GM19238 (cell line): ENCODE data around the gene FBXO33.
"Not testable (repeated sequence)": the region's sequence is repeated elsewhere in the genome, so short reads cannot be mapped to it uniquely, and the experiment has no call there.

Source experiments
- DNase-seq: peaks from one replicate; pipeline ENCODE4 v3.0.0; 2011; ENCODE audit warnings: low spot score; ENCODE audit not compliant: insufficient read length

Gene FBXO33

DNA sequence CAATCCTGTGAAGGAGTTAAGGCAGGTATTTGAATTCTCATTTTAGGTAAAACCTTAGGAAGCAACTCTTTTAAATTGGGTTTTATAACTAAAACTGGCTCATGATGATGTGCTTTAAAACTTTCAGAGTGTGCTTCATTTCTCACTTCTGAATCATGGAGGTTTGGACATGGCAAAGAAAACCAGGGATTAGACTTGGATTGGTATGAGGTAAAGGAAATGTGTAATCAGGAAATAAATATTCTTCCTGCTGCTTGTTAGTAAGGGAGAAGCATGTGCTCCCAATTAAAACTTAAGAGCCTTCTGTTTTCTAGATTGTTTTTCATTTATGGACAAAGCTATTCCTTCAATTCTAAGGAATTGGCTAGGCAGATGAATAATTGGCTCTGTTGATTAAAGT is 57.4 kb downstream of the FBXO33 start:
- DNase-seq, result no peak

GRCh38 chr14:39372656-39373055 is 59.6 kb downstream of the FBXO33 start:
- DNase-seq, result no peak

GRCh38 chr14:39370415-39370814 is 61.8 kb downstream of the FBXO33 start:
- DNase-seq, result no peak

GRCh38 chr14:39369029-39369428 is 63.2 kb downstream of the FBXO33 start:
- DNase-seq, result no peak

- no peak for DNase-seq
Observed at GRCh38 chr14:39368261-39368959, 63.8 kb downstream of the FBXO33 start.

DNA sequence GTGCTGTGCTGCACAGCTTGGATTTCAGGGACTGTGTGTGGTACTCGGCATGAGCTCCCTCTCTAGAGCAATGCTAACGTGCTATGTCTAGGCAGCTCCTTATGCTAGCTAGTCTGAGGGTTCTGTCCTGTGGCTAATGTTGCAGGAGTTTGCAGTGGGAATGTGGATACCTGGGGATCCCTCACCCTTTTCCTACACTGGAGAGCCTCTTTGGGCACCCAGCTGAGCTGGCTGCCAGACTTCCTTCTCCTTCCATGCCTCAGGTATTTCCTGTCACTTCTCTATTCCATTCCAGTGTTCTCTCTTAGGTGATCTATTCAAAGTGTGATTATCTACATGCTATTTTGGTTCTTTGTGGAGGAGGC is 64.9 kb downstream of the FBXO33 start:
- no peak for DNase-seq

DNA sequence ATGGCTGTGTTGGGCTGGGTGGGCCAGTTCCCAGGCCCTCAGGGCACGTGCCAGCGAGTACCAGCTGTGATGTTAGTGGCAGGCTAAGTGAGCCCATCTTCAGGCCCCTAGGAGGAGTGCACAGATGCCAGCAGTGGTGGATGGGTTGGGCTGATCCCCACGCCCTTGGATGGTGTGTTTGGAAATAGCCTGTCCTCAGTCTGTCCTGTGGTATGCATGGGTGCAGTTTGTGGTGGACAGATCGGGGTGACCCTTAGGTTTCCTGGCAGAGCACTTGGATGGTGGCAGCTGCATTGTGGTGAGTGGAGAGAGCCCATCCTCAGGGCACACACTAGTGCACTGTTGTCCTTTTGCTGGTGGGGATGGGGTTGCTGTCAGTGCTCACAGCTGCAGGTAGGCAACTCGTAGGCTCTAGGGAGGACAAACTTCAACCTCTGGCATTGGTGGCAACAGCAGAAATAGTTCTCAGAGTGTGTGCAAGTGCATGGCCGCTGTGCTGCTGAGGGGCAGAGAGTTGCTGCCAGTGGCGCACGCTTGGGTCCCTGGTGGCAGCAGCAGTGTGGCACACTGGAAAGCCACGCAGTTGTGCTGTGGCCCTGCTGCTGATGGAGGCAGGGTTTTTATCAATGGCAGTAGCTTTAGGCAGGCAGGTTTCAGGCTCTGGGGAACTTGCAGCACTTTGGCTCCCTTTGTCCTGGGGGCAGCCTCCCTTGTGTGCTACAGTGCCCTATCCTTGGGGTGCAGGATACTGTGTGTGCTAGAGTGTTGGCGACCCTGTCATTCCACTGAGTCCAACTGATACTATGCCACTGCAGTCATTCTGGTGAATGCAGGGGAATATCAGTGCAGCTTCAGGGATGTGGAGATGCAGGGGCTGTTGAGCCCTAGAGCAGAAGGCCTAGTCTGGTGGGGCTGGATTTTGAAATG is 65.5 kb downstream of the FBXO33 start:
- DNase-seq, result no peak

DNA sequence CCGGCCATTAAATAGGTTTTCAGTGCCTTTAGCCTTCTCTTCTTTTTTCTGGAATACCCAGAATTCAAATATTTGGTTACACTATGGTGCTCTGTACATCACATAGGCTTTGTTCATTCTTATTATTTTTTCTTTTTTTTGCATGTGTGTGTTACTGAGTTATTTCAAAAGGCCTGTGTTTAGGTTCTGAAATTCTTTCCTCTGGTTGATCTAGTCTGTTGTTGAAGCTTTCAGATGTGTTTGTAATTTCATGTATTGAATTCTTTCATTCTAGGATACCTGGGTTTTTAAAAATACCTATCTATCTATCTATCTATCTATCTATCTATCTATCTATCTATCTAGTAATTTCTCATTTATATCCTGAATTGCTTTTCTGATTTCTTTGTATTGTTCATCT is 66.9 kb downstream of the FBXO33 start:
- no peak for DNase-seq

DNA sequence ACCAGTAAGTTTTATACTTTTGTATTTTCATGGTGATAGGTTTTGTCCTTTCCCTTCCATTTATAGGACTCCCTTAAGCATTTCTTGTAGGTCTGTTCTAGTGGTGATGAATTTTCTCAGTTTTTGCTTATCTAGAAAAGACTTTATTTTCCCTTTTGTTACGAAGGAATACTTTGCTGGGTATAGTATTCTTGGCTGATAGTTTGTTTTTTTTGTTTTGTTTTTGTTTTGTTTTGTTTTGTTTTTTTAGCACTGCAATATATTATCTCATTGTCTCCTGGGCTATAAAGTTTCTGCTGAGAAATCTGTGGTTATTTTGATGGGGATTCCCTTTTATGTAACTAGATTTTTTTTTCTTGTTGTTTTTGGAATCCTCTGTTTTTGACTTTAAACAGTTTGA is 67.7 kb downstream of the FBXO33 start:
- DNase-seq, result no peak

DNA sequence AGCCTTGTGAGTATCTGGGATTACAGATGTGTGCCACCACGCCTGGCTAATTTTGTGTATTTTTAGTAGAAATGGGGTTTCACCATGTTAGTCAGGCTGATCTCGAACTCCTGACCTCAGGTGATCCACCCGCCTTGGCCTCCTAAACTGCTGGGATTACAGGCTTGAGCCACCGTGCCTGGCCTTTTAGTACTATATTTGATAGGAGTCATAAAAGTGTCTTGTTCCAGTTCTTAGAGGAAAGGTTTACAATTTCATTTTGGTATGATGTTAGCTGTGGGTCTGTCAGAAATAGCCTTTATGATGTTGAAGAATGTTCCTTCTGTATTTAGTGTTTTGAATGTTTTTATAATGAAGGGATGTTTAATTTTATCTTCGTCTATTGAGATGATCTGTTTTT is 70.7 kb downstream of the FBXO33 start:
- DNase-seq, result not testable (repeated sequence)

DNA sequence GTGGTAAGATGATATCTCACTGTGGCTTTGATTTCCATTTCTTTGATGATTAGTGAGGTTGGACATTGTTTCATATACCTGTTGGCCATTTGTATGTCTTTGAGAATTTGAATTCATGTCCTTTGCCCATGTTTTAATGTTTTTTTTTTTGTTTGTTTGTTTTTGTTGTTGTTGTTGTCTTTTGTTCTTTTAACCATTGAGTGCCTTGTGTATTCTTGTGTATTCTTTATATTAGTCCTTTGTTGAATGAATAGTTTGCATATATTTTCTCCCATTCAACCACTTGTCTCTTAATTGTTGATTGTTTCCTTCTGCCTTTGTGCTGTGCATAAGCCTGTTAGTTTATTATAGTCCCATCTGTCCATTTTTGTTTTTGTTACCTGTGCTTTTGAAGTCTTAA is 71.9 kb downstream of the FBXO33 start:
- DNase-seq, result no peak

GRCh38 chr14:39359069-39359468 is 73.2 kb downstream of the FBXO33 start:
- not testable (repeated sequence) for DNase-seq

GRCh38 chr14:39351708-39352107 is 80.5 kb downstream of the FBXO33 start:
- DNase-seq, result no peak

DNA sequence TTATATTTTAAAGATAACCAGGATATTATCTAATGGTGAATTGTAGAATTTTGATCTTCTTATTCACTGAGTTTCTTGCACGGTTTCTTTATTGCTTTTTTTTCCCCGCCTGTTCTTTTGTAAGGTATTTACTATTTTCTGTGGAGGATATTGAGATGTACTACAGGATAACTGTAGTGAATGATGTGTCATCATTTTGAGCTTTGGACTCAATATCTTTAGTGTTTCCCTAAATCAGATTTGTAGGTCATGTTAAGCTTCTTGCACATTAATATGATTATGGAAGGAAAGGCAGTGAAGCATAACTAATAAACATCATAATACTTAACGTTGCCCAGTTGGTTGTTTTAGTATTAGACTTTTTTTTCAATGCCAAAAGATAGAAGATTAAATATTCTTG is 81.4 kb downstream of the FBXO33 start:
- DNase-seq, result no peak
